K562 (cell line): ENCODE measurements around the gene NFYC. TPM values are rescaled to one million over a fixed set of nuclear protein-coding genes. Genes with fewer than 3 reads are reported as not detected.

Experiments
- PCBP1 ChIP-seq: fragments of 200-400 bp; formaldehyde crosslinking; IDR thresholded peaks from 2 replicates; pipeline ENCODE4 v1.6.1; 2018; ENCODE audit warnings: mild to moderate bottlenecking, low read depth, low read length; ENCODE audit not compliant: poor library complexity, severe bottlenecking
- SMC3 ChIP-seq: conservative IDR thresholded peaks from 2 replicates; pipeline ENCODE4 v1.6.1; 2011; ENCODE audit warnings: low read depth, low read length, improper control_type of control experiment; ENCODE audit not compliant: insufficient read depth
- SP1 ChIP-seq: sonication (generic); formaldehyde crosslinking; IDR thresholded peaks from 2 replicates; pipeline ENCODE4 v1.8.1; 2022; ENCODE audit warnings: mild to moderate bottlenecking, missing genetic modification reagents
- SPI1 ChIP-seq: IDR thresholded peaks from 2 replicates; pipeline ENCODE4 v1.6.1; 2011; ENCODE audit warnings: low read depth, low read length, control low read depth, borderline replicate concordance
- TEAD4 ChIP-seq, 2 experiments: sonication (generic) in 1 of 2; formaldehyde crosslinking in 1 of 2; IDR thresholded peaks; 2 replicates each; pipeline versions ENCODE4 v1.6.1 to v1.8.0; 2012 to 2022; ENCODE audit warnings: borderline replicate concordance in 1 of 2, inconsistent platforms in 1 of 2, low read length in 1 of 2, mild to moderate bottlenecking in 1 of 2, missing genetic modification reagents in 1 of 2
- polyA plus RNA-seq, 8 experiments: library from polyadenylated mRNA; depleted of rRNA in 4 of 8; stranded (reverse) in 5 of 8; unstranded in 3 of 8; fragments of >200 nt; fragmentation: Nextera tagmentation in 2 of 8; fragmentation: Illumina TruSeq in 1 of 8; extraction: Ambion mirVana in 2 of 8; extraction: Trizol in 1 of 8; gene quantifications; 2 replicates each; pipeline versions ENCODE4 v1.2.1 to v1.2.3, GENCODE V29; 2011 to 2014; ENCODE audit warnings: inconsistent platforms in 1 of 8, missing spikeins in 1 of 8
- total RNA-seq, 7 experiments: library from RNA; depleted of rRNA in 6 of 7; stranded (reverse); fragments of >200 nt in 6 of 7; fragmentation: Illumina TruSeq in 2 of 7; extraction: Trizol in 2 of 7; gene quantifications; 2 replicates each; pipeline versions ENCODE4 v1.2.1 to v1.2.3, GENCODE V29; 2011 to 2021; ENCODE audit warnings: low replicate concordance in 1 of 7
- TF ChIP-seq, protein P1 (sequence below): fragments of 450-650 bp; IDR thresholded peaks from 2 replicates; pipeline ENCODE4 v1.6.1; 2016; ENCODE audit warnings: mild to moderate bottlenecking, moderate library complexity
- TF ChIP-seq, protein P2 (sequence below): sonication (generic); formaldehyde crosslinking; IDR thresholded peaks from 2 replicates; pipeline ENCODE4 v1.8.0; 2022; ENCODE audit warnings: missing genetic modification reagents, mild to moderate bottlenecking, moderate library complexity, borderline replicate concordance
- TF ChIP-seq, protein P3 (sequence below), 2 experiments: fragments of 450-650 bp in 1 of 2; sonication (generic) in 1 of 2; formaldehyde crosslinking in 1 of 2; IDR thresholded peaks in 1 of 2; conservative IDR thresholded peaks in 1 of 2; 2 replicates each; pipeline versions ENCODE4 v1.6.1 to v1.8.1; 2016 to 2023; ENCODE audit warnings: mild to moderate bottlenecking in 2 of 2, moderate library complexity in 2 of 2, inconsistent platforms in 1 of 2, missing genetic modification reagents in 1 of 2

Gene NFYC
- total and polyA plus RNA-seq, 9 of the 15 experiments (the other 6 are each of a cell fraction or from before 2014, with no cell fraction given), result 4.8 to 59.8 (median 41.1) TPM

DNA sequence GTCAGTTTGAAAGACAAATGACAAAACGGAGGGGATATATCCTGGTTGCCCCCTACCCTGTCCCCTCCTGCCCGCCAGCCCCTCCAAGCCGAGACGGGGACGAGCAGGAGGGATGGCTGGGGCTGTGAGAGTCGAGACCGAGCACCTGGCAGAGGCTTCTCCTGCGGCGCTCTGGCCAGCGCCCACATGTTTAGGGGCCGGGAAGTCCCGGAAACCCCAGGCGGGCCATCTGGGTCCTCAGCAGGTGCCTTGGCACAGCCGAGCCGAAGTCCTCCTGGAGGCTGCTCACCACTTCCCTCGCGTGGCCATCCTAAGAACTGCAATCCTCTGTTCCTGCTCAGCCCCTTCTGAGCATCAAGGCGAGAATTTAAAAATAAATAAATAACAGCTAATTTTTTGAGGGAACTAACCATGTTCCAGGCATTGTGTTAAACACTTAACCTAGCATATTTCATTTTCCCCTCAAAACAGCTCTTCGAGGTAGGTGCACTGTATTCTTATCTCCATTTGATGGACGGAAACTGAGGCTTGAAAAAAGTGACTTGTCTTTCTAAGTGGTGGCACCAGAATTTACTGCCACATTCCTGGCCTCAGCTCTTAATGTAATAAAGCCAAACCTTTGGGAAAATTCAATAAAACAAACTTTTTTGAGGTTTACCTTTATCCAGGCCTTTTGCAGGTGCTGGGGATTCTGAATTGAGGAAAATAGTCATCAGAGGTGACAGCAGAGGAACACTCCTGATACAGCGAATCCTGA, 22.6 kb upstream of the NFYC start (continued):
- TF ChIP-seq, protein P1, sequence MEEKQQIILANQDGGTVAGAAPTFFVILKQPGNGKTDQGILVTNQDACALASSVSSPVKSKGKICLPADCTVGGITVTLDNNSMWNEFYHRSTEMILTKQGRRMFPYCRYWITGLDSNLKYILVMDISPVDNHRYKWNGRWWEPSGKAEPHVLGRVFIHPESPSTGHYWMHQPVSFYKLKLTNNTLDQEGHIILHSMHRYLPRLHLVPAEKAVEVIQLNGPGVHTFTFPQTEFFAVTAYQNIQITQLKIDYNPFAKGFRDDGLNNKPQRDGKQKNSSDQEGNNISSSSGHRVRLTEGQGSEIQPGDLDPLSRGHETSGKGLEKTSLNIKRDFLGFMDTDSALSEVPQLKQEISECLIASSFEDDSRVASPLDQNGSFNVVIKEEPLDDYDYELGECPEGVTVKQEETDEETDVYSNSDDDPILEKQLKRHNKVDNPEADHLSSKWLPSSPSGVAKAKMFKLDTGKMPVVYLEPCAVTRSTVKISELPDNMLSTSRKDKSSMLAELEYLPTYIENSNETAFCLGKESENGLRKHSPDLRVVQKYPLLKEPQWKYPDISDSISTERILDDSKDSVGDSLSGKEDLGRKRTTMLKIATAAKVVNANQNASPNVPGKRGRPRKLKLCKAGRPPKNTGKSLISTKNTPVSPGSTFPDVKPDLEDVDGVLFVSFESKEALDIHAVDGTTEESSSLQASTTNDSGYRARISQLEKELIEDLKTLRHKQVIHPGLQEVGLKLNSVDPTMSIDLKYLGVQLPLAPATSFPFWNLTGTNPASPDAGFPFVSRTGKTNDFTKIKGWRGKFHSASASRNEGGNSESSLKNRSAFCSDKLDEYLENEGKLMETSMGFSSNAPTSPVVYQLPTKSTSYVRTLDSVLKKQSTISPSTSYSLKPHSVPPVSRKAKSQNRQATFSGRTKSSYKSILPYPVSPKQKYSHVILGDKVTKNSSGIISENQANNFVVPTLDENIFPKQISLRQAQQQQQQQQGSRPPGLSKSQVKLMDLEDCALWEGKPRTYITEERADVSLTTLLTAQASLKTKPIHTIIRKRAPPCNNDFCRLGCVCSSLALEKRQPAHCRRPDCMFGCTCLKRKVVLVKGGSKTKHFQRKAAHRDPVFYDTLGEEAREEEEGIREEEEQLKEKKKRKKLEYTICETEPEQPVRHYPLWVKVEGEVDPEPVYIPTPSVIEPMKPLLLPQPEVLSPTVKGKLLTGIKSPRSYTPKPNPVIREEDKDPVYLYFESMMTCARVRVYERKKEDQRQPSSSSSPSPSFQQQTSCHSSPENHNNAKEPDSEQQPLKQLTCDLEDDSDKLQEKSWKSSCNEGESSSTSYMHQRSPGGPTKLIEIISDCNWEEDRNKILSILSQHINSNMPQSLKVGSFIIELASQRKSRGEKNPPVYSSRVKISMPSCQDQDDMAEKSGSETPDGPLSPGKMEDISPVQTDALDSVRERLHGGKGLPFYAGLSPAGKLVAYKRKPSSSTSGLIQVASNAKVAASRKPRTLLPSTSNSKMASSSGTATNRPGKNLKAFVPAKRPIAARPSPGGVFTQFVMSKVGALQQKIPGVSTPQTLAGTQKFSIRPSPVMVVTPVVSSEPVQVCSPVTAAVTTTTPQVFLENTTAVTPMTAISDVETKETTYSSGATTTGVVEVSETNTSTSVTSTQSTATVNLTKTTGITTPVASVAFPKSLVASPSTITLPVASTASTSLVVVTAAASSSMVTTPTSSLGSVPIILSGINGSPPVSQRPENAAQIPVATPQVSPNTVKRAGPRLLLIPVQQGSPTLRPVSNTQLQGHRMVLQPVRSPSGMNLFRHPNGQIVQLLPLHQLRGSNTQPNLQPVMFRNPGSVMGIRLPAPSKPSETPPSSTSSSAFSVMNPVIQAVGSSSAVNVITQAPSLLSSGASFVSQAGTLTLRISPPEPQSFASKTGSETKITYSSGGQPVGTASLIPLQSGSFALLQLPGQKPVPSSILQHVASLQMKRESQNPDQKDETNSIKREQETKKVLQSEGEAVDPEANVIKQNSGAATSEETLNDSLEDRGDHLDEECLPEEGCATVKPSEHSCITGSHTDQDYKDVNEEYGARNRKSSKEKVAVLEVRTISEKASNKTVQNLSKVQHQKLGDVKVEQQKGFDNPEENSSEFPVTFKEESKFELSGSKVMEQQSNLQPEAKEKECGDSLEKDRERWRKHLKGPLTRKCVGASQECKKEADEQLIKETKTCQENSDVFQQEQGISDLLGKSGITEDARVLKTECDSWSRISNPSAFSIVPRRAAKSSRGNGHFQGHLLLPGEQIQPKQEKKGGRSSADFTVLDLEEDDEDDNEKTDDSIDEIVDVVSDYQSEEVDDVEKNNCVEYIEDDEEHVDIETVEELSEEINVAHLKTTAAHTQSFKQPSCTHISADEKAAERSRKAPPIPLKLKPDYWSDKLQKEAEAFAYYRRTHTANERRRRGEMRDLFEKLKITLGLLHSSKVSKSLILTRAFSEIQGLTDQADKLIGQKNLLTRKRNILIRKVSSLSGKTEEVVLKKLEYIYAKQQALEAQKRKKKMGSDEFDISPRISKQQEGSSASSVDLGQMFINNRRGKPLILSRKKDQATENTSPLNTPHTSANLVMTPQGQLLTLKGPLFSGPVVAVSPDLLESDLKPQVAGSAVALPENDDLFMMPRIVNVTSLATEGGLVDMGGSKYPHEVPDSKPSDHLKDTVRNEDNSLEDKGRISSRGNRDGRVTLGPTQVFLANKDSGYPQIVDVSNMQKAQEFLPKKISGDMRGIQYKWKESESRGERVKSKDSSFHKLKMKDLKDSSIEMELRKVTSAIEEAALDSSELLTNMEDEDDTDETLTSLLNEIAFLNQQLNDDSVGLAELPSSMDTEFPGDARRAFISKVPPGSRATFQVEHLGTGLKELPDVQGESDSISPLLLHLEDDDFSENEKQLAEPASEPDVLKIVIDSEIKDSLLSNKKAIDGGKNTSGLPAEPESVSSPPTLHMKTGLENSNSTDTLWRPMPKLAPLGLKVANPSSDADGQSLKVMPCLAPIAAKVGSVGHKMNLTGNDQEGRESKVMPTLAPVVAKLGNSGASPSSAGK, result 0 out of 2 replicates have a peak, but pooled peaks have one; percentile 8
- TF ChIP-seq SMC3, result peak; percentile 89
- TF ChIP-seq TEAD4 (IDR thresholded peaks at IDR 0.05; ENCODE audit: low read length), result peak; percentile 5; the same call in 1 of the 2 replicates
- no peak for TF ChIP-seq TEAD4 (CRISPR knock-in tag; IDR thresholded peaks at IDR 0.05; ENCODE audit: borderline replicate concordance)
- 0 out of 2 replicates have a peak, but pooled peaks have one; percentile 25 for TF ChIP-seq SP1 (CRISPR knock-in tag)
- TF ChIP-seq, protein P2, sequence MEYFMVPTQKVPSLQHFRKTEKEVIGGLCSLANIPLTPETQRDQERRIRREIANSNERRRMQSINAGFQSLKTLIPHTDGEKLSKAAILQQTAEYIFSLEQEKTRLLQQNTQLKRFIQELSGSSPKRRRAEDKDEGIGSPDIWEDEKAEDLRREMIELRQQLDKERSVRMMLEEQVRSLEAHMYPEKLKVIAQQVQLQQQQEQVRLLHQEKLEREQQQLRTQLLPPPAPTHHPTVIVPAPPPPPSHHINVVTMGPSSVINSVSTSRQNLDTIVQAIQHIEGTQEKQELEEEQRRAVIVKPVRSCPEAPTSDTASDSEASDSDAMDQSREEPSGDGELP (CRISPR knock-in tag), result peak; percentile 46; the same call in 1 of the 2 replicates
- TF ChIP-seq, protein P3, sequence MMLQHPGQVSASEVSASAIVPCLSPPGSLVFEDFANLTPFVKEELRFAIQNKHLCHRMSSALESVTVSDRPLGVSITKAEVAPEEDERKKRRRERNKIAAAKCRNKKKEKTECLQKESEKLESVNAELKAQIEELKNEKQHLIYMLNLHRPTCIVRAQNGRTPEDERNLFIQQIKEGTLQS (IDR thresholded peaks at IDR 0.05), result no peak
- TF ChIP-seq, protein P3 (CRISPR knock-in tag; conservative IDR thresholded peaks at IDR 0.05), result no peak
- TF ChIP-seq PCBP1, result peak; percentile 29
- TF ChIP-seq SPI1, result peak; percentile 32; the same call in 1 of the 2 replicates
